GM18873 (cell line): ENCODE measurements around the gene KIRREL1.

Experiments used
- ATAC-seq: cut with Tn5 transposase; IDR thresholded peaks from one replicate; pipeline ENCODE4 v1.9.1; 2021; ENCODE audit warnings: mild to moderate bottlenecking, moderate library complexity, moderate number of reproducible peaks; ENCODE audit not compliant: unreplicated experiment, low FRiP score

The KIRREL1 gene

DNA sequence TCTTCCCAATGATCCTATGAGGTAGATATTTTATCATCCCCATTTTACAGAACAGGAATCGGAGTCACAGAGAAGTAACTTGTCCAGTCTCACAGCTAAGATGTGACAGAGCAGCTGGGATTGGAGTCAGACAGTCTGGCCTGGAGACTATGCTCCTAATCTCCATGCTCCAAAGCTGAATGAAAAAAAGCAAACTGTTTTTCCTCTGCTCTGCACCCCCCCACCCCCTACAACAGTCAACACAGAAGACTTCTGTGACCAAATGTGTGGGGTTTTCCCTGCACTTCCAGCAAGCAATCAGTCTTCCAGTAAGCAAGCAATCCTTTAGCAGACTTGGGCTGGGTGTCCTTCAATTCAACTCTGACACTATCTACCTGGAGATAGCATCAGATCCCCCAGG is 33.2 kb downstream of the KIRREL1 start:
- ATAC-seq: no peak

DNA sequence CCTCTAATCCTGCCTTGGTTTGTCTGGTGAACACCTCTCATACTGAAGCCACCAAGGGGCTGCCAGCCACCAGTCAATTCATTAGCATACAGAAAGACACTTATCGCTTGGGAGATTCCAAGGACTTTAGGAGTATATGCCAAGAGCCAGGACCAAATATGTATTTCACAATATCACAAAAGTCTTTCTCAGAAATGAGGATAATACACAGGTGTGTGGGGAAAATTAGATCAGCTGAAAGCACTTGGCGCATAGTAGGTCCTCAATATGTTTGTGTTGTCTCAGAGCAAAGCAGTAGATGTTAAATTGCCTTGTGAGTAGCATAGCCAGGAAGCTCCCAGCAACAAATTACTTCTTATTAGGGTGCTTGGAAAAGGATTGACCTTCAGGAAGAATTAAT is 34.1 kb downstream of the KIRREL1 start:
- no peak for ATAC-seq

DNA sequence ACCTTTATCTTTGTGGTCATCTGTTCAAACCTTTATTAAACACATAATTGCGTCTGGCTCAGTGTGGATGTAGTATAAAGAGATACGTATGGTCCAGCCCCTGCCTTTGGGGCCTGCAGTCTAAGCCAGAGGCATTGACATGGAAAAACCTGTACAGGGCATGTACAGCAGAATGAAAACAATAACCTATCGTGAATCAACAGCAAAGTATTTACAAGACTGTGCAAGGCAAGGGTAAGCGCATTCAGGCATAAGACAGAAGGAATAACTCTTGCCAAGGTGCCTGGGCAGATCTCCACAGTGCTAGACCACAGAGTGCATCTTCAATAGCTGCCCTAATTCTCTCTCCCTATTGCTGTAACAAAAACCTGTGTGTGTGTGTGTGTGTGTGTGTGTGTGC is 35.5 kb downstream of the KIRREL1 start:
- no peak for ATAC-seq

DNA sequence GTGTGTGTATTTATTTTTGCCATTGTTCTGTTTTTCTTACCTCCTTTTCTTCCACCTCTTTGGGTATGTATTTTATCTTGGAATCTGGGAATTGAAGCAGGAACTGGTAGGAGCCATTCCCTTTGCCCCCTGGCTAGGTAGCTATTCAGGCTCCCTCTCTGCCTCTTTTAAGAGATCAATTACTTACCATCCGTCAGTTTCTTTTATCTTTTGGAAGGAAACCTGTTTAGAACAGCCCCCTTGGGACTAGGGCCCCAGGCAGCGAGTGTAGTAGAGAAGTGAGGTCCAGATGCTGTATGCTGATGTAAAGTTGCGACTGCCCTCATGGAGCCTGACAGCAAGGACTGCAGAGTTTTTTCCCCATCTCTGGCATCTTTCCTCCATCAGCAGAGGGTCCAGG is 41.6 kb downstream of the KIRREL1 start:
- no peak for ATAC-seq

DNA sequence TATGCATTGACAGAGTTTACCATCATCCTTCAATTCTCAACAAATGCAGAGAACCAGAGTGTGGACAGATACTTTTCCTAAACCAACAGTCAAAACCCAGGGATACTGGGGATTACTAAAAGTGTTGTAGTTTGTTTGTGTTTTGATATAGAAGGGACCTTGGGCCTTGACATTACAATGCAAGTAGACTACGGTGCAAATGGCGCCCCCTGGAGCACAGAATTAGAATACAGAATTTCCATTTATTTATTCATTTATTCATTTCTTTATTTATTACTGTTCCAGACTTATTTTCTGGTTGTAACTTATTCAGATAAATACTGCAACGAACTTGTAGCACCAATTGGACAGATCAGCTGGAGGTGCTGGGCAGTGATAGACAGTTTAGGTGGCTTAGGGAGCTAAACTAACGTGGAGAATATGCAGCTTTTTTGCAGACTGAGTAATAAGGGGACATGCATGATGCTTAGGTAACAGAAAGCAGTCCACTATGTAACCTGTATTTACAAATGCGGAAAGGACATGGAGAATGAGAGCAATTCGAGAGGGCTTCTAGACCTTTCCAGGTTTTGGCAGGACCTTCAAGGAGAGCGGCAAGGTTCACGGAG is 42.6 kb downstream of the KIRREL1 start:
- ATAC-seq: no peak

DNA sequence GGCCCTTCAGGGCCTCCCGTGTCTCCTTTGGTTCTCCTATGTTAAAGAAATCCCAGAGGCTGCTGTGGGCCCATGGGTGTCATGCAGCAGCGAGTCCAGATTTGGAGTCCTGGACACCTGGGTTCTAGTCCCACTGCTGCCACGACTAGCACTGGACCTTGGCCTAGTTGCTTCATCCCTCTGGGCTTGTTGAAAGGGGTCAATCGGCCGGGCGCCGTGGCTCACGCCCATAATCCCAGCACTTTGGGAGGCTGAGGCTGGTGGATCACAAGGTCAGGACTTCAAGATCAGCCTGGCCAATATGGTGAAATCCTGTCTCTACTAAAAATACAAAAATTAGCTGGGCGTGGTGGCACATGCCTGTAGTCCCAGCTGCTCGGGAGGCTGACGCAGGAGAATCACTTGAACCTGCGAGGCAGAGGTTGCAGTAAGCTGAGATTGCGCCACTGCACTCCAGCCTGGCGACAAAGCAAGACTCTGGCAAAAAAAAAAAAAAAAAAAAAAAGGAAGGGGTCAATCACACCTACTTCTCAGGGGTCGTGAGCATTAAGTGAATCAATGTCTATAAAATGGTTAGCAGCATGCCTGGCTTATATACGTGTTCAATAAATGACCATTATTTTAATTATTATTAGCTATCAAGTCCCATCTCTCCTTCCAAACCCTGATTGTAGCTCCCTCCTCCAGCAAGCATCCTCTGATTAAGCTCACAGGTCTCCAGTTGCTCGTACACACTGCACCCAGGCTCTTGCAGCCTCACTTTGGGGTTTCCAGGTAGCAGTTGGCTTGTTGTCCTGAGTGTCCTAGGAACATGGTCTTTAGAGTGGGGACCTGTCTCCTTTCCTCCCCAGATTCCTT is 43.8 kb downstream of the KIRREL1 start:
- no peak for ATAC-seq

DNA sequence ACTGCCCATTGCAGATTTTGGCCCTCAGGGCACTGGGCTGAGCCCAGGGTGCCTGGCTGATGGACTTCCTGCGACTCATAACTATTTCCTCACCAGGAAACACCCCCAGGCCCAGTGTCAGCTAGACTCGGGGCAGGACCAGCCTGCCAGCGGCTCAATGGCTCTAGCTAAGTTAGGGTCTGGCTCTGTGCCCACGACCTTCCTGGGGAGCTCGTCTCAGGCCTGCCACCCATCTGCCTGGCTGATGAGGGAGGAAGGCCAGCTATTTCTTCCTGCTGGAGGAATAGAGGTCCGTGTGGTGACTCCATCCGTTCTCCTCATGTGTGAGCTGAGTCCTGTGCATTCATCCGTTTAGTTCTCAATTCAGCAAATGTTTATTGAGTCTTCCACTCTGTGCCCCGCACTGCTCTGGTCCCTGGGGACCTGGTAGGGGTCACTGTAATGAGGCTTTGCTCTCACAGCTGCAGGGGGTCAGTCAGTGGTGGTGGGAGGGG is 44.5 kb downstream of the KIRREL1 start:
- ATAC-seq: no peak

DNA sequence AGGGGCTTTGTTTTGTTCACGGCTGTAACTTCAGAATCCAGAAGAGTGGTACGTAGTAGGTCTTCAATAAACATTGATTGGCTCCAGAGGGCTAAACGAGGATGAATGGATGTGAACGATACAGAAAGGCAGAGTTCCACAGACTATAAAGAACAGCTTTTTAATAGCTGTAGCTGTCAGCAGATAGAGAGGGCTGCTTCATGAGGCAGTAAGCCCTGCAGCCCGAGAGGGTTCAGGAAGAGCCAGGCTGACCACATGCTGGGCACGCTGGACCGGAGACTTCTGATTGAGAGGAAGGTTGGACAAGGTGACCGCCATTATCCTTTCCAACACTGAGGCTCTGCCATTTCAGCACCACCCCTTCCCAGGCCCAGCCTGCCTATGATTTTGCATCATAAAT is 45.3 kb downstream of the KIRREL1 start:
- no peak for ATAC-seq

DNA sequence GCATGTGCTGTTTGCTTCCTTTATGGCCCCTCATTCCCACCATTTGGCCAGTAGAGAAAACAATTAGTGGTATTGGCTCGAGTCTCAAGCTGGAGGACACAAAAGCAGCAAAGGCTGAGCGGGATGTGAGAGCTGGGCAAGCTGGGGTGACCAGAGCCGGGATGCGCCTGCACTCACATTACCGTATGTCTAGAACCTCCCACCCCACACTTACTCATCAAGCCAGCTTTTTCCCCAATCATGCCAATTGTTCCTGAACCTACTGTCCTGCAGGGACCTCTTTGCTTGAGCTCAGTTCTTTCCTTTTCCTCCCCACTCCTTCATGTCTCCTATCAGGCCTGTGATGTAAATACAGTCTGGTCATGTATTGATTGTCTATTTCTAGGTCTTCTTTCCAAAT is 45.9 kb downstream of the KIRREL1 start:
- ATAC-seq: no peak

DNA sequence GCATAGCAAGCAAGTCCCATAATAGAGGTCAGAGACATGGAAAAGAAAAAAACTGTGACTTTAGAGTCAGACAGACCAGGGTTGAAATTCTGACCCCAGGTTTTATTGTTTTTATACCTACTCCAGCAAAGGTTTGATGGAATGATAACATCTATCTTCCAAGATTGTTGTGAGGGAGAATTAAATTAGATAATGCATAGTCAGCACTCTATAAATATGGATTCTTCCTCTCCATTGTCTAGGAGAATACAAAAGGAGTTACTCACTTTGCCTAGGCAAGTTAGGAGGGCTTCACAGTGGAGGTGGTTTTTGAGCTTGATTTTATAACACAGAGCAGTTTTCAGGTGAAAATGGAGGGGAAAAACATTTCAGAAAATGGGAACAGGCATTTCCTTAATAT is 46.9 kb downstream of the KIRREL1 start:
- no peak for ATAC-seq

DNA sequence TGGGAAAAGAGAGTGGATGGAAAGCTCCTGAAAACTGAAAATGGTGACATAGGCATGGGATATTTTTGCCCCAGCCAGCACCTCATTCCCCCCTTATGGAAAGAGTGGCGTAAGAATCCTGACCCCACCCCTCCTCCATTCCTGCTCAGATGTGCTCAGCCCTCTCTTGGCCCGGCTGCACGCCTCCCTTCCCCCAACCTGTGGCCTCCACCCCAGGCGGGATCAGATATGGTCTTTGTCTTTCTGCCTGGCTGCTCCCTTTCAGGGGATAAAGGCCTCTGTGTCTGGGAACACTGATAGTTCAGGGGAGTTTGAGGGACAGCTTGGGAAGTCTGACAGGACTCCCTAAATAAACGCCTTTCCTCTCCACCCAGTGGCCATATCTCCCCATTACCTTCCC is 49.8 kb downstream of the KIRREL1 start:
- ATAC-seq: no peak

DNA sequence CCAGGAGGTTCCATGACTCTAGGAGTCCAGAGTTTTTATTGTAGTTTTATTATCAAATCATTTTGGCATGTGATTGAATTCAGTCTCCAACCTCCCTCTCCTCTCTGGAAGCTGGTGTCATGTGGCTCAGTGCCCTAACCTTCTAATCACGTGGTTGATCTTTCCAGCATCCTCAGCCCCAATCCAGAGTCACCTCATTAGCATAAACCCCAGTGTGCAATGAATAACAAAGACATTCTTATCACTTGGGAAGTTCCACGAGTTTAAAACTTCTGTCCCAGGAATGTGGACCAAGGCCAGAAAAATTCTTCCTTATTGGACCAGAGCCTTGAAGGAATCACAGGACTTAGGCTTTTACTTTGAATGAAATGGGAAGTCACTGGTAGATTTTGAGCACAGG is 52.2 kb downstream of the KIRREL1 start:
- no peak for ATAC-seq

DNA sequence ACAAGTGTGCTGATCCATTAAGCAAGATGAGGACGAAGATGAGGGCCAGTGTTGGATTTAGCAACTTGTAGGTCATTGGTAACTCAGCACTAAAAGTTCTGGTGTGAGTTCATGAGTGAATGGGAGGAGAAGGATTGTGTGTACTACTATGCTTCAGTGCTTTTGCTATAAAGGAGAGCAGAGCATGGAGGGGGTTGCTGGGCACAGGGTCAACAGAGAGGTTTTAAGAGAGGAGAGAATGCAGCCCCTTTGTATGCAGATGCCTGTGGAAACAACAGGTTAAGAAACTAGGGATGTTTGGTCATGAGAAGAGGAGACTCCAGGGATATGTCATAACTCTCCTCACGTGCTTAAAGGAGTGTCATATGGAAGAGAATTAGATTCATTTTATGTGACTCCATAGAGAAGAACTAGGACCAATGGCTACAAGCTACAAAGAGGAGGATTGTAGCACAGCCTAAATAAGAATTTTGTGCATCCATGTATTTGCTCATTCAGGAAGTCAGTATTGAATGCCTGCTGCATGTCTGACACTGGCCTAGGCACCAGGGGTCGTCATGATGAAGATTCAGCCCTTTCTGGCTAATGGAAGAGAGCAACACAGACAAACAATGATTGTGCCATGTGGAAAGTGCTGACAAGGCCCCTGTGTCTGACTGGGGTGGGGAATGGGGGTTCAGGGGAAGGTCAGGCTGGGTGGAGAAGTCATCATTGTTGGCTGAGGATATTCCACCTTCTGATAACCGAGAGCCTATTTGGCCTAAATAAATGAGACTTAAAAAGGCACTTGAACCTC is 53.5 kb downstream of the KIRREL1 start:
- no peak for ATAC-seq

DNA sequence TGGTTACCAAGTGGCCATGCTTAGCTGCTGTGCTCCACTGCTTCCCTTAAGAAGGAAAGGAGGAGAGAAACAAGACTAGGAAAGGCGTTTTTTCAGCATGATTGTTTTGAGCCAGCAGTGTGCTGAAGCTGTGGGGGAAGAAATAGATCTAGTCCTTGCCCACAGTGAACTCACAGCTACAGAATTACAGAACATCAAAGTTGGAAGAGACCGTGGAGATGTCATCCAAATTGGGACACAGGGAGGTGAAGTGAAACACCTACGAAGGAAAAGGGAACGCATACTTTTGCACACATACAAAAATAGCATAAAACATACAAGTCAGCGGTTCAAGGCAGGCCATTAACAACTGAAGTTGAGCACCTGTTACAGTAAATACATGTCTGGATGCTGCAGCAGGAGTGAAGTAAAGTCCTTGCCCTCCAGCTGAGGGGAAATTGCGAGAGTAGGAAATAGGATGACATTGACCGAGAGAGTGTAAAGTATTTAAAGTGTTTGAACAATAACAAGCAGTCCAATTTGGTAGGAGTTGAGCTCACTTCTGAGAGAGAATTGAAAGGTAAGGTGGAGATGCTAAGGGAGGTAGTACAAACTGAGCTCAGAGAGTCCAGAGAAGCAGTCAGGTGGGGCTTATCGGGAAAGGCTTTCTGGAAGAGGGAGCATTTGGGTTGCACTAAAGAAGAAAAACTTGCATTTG is 55.1 kb downstream of the KIRREL1 start:
- no peak for ATAC-seq

DNA sequence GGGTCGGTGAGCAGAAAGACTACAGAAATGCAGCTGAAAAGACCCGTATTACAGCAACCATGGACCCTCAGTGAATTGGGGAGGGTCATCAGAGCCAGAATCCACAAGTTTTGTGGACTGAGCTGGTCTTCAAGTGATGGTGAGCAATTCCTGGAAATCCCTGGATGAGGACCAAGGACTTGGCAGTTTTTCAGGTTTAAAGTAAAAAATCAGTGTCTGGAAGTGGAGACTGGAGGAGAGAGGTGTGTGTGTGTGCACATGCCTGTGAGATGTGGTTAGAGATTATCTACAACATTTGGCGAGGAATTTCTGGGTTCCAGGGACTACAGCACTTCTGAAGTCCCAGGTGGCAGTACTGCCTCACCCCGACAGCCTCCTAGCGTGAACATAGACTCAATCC is 56.4 kb downstream of the KIRREL1 start:
- ATAC-seq: no peak

DNA sequence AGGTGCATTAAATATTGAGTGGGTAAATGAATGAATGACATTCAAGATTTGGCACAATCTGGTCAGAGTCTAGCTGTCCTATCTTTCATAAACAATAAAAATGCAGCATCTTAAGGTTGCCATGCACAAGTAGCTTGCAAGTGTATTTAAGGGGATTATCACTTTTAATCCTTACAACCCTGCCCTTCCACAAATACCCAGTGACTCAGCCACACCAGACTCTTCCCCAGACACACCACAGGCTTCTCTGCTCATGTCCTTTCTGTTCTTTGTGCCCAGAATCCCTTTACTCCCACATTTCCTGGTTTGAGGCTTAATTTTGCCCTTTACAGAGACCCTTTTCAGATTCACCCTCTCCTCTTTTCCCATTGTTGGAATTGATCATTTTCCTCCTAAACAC is 59.8 kb downstream of the KIRREL1 start:
- ATAC-seq: no peak

DNA sequence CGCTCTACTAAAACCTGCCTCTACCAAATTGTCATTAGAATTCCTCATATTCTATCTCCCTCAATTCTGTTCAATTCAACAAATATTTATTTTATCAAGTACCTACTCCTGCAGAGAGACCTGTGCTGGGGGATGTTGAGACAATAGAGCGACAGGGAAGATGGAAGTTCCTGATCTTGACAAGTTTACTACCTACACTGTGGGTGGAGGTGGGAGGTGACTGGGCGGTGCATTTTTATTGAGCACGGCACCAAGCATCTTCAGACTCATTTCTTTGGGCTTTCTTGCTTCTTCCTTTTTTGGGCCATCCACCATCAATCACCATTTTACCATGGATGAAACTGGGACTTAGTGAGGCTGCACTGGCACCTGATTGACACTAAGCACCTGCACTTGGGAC is 61.3 kb downstream of the KIRREL1 start:
- no peak for ATAC-seq

DNA sequence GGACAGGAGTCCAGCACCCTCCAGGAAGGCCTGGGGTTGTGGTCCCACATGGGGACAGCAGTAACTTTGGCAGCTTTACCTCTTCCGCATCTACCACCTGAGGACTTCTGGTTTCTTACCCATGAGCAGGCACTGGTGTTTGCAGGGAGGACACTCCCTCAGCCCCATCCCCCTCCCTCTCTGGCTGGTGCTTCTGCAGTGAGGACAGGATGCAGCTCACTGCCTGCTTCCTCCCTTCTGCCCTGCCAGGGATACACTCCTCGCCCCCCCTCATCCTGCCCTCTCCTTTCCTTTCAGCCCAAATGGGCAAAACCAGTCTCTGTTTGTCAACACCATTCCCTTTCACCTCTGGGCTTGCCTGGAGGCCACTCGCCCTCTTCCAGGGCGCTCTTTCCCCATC is 62.4 kb downstream of the KIRREL1 start:
- no peak for ATAC-seq

DNA sequence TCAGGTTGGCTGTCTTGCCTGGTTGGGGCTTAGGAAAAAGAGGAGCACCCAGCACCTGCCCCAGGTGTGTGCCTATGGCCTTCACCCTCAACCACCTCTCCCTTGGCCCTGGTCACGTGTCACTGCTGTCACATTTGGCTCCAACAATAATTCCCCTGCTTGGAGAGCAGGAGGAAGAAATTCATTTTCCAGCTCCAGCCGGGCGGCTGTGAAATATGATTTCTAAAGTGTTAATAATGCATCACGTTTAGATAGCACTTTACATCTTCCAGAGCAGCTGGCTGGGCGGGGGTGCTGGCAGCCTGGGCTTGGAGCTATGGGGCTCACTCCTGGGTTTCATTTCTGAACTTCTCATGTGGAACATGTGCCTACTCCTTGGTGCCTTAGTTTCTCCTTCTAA is 63.1 kb downstream of the KIRREL1 start:
- ATAC-seq: no peak

DNA sequence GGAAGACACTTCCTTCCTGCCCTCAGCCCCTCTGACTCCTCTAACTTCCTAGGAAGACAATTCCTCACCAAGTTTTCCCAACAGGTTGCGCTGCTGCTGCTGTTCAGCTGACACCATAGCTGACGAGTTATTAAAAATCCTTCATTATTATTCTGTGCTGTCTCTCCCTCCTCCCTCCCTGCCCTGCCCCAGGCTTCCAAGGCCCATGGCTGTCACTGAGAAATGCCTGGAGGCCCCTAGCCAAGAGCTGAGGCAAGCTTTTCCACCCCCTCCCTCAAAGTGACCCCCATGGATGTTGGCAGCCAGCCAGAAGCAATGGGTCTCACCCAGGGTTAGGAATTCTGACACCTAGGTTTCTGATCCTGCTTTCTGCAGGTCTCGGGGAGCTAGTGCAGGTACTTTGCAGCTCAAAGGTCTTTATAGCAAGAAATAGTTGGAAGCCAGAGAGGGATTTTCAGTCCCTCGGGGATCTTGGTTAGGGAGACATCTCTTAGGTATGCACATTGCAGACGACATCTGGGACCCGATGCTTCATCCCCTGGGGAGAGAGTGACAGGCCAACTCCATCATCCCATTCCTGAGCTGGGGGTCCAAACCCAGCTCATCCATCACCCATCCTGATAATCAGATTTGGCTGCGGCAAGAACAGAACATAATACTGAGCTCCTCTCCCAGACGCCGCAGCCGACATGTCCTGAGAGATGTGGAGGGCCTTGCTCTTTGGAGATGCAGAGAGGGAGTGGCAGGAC is 65.0 kb downstream of the KIRREL1 start:
- ATAC-seq: no peak
